ENCODE results near the gene MIER1.

The MIER1 gene

DNA sequence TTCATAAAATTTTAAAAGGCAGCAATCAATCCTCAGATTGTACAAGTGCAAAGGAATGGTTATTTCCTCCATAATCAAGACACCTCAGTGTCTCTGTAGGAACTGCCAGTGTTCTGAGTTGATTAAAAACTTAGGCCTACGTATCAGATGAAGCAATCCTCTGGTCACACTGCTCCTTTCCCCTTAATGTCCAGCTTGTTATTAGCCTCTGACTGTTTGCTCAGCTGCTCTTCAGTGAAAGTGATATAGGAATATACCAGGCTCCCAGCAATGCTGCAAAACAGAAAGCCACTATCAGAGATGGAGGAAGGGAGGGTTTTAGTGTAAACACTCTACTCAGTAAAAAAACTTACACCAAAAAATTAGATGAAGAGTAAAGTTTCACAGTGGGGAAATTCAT, 79.4 kb downstream of the MIER1 start:
- TF ChIP-seq ZFX (IDR thresholded peaks at IDR 0.05), result no peak
- TF ChIP-seq, protein P1, sequence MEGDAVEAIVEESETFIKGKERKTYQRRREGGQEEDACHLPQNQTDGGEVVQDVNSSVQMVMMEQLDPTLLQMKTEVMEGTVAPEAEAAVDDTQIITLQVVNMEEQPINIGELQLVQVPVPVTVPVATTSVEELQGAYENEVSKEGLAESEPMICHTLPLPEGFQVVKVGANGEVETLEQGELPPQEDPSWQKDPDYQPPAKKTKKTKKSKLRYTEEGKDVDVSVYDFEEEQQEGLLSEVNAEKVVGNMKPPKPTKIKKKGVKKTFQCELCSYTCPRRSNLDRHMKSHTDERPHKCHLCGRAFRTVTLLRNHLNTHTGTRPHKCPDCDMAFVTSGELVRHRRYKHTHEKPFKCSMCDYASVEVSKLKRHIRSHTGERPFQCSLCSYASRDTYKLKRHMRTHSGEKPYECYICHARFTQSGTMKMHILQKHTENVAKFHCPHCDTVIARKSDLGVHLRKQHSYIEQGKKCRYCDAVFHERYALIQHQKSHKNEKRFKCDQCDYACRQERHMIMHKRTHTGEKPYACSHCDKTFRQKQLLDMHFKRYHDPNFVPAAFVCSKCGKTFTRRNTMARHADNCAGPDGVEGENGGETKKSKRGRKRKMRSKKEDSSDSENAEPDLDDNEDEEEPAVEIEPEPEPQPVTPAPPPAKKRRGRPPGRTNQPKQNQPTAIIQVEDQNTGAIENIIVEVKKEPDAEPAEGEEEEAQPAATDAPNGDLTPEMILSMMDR (conservative IDR thresholded peaks at IDR 0.05), result no peak
- H3K27ac ChIP-seq, result no peak overlapping the region

GRCh38 chr1:67005068-67005467, 80.3 kb downstream of the MIER1 start:
- no peak overlapping the region for H3K27ac ChIP-seq
- TF ChIP-seq, protein P1 (conservative IDR thresholded peaks at IDR 0.05), result no peak
- TF ChIP-seq ZFX (IDR thresholded peaks at IDR 0.05), result no peak

- H3K27ac ChIP-seq, result no peak overlapping the region
- TF ChIP-seq ZFX (IDR thresholded peaks at IDR 0.05), result no peak
- TF ChIP-seq, protein P1 (conservative IDR thresholded peaks at IDR 0.05), result no peak
Measured at GRCh38 chr1:67009792-67010191, 85.0 kb downstream of the MIER1 start.

- TF ChIP-seq, protein P1 (conservative IDR thresholded peaks at IDR 0.05), result no peak
- TF ChIP-seq ZFX (IDR thresholded peaks at IDR 0.05), result no peak
- no peak overlapping the region for H3K27ac ChIP-seq
Measured at GRCh38 chr1:67013573-67013972, 88.8 kb downstream of the MIER1 start.

DNA sequence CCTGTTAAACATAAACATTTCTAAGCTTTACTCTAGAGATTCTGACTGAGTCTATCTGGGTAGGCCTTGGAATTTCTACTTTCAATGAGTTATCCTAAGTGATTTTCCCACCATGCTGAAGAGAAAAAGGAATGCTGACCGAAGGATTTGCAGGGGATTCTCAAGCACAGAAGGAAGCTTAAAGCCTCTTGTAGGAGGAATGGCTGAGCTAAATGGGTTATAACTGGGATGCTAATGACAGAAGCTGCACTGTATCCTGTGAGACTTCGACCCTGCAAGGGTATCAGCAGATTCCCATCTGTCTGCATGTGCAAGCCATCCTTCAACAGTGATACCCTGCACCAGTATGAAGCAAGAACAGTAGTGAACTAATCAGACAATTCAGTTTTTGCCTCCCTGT, 93.8 kb downstream of the MIER1 start:
- no peak overlapping the region for H3K27ac ChIP-seq
- no peak for TF ChIP-seq ZFX (IDR thresholded peaks at IDR 0.05)
- TF ChIP-seq, protein P1 (conservative IDR thresholded peaks at IDR 0.05), result no peak

DNA sequence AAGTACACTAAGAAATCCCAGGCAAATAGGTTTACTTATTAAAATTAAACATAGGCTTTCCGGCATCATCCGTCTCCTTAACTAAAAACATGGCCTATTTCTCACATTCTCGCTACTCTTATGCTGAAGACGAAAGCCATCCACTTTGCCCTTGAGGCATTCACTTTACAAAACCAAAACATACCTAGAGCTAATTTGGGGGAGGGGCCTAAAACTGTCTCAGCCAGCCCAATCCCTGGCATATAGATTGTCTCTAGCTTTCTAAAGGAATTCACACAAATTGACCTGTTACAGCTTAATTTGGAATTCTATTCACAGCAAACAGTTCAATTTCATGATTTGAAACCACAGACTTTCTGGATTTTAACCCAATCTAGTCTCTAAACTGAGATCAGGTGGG, 94.3 kb downstream of the MIER1 start:
- TF ChIP-seq ZFX (IDR thresholded peaks at IDR 0.05), result no peak
- TF ChIP-seq, protein P1 (conservative IDR thresholded peaks at IDR 0.05), result no peak
- H3K27ac ChIP-seq, result no peak overlapping the region

DNA sequence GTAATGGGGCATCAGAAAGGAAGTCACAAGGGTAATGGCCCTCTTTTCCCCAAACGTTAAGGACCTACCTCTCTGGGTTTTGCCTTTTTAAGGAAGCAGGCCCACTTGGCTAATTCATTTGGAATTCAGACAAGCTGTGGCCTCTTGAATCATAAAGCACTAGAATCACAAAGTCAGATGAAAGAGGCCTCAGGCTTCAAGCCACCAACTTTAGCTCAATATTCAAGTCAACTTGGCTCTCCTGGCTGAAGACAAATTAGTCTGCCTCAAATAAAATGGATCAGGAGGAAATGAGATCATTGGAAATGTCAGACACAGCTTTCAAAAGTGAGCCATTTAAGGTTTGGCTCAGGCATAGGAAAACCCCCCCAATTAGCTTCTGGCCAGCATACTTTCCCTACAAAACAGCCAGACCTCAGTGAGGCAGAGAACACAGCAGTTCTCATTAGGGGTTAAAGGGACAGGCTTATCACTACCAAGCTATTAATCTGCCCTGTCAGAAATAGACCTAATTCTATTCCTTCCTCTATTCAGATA, 94.9 kb downstream of the MIER1 start:
- TF ChIP-seq, protein P1 (conservative IDR thresholded peaks at IDR 0.05), result no peak
- no peak for TF ChIP-seq ZFX (IDR thresholded peaks at IDR 0.05)
- H3K27ac ChIP-seq, result no peak overlapping the region
